HG03175 (cell line): ENCODE data around the gene RUNDC1.

Source experiments
- ATAC-seq: cut with Tn5 transposase; IDR thresholded peaks from one replicate; pipeline ENCODE4 v1.9.1; 2021; ENCODE audit warnings: mild to moderate bottlenecking, moderate library complexity; ENCODE audit not compliant: unreplicated experiment

The RUNDC1 gene

DNA sequence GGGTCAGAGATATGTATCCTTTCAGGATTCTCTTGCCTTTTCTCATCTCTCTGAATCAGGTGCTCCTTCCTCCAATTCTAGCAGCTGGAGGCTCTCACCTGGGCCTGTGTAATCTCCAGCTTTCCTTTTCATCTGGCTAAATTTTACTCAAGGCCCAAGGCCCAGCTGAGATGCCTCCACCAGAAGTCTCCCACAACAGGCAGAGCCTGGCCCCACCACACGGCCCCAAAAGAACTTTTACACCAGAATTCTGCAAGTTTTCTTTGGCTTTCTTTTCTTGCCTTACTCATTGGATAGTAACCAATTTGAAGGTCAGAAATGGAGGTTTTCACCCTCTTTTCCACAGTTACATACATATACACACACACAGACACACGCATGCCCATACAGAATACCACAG is 59.3 kb downstream of the RUNDC1 start:
- no peak for ATAC-seq

DNA sequence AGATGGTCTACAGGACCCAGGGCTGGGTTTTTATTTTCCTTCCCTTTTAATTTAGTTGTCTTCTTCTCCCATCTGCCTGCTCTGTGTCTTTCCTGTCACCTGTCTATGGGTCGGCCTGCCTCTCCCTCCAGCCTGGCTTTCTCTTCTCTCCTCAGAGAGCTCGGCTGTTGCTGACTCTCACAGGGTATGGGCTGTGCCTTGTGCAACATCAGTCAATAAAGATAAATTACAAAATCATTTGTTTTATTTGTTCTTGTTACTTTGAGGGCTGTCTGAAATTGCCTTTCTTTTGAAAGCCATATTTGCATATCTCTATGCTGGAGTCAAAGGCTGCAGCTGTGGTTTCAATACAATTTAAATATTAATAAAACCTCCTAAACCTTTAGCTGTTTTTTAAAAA is 60.3 kb downstream of the RUNDC1 start:
- ATAC-seq, result no peak

- no peak for ATAC-seq
Observed at GRCh38 chr17:43042025-43042628, 61.8 kb downstream of the RUNDC1 start.
